Neural cell (in vitro differentiated cells): Measurements from ENCODE around the gene MFSD2A.

ENCODE experiments used
- EZH2 ChIP-seq: fragments of 200-600, 300-800 bp; shearing (Covaris generic), sonication (generic); IDR thresholded peaks from 2 replicates; pipeline ENCODE4 v1.6.1; 2014; ENCODE audit warnings: antibody characterized with exemption, low read length, borderline replicate concordance, mild to moderate bottlenecking; ENCODE audit not compliant: insufficient read depth, poor library complexity, severe bottlenecking
- MXI1 ChIP-seq: fragments of 450-650 bp; conservative IDR thresholded peaks from 2 replicates; pipeline ENCODE4 v1.6.1; 2014; ENCODE audit warnings: antibody characterized with exemption, mild to moderate bottlenecking; ENCODE audit not compliant: poor library complexity, severe bottlenecking
- POLR2AphosphoS5 ChIP-seq: IDR thresholded peaks from 2 replicates; pipeline ENCODE4 v1.6.1; 2012
- TF ChIP-seq, protein P1 (sequence below): fragments of 450-650 bp; IDR thresholded peaks from 2 replicates; pipeline ENCODE4 v1.5.1; 2014; ENCODE audit warnings: antibody characterized with exemption, mild to moderate bottlenecking, moderate library complexity; ENCODE audit not compliant: poor library complexity, severe bottlenecking

DNA sequence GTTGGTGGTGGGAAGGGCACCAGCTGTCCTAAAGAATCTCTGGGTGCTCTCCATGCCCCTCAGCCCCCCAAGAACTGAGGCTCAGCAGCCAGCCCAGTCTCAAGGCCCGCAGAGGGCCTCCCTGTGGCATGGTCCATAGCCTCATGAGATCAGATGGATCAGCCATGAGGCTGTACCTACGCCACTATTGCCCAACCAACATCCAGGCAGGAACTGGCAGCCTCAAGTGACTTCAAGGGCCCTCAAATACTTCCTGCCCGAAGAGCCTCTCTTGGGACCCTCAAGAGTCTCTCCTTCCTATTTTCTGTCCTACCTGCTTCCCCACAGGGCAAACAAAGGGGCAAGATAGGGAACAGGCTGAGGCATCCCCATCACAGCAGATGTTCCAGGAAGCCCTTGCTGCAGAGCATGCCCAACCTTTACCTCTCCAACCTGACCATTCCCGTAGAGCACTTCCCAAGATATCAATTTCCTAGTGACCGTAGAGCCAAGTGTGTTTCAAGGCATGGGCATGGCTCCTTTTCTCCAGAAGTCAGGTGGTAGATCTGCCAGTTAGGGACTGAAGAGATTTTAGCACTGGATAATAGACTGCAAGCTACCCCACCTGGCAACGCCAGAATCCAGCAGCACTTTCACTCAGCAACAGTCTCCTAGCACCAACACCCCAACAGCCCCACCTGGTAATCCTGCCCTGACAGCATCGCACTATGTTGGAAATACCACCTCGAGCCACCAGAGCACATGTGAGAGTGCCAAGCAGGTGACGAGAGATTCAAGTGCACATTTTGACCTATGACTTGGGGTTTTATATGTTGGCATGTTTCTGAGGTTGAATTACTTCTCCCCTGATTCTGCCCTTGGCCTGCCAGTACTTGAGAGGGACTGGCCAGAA is 13.7 kb upstream of the MFSD2A start:
- TF ChIP-seq, protein P1, sequence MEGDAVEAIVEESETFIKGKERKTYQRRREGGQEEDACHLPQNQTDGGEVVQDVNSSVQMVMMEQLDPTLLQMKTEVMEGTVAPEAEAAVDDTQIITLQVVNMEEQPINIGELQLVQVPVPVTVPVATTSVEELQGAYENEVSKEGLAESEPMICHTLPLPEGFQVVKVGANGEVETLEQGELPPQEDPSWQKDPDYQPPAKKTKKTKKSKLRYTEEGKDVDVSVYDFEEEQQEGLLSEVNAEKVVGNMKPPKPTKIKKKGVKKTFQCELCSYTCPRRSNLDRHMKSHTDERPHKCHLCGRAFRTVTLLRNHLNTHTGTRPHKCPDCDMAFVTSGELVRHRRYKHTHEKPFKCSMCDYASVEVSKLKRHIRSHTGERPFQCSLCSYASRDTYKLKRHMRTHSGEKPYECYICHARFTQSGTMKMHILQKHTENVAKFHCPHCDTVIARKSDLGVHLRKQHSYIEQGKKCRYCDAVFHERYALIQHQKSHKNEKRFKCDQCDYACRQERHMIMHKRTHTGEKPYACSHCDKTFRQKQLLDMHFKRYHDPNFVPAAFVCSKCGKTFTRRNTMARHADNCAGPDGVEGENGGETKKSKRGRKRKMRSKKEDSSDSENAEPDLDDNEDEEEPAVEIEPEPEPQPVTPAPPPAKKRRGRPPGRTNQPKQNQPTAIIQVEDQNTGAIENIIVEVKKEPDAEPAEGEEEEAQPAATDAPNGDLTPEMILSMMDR: no peak
- TF ChIP-seq POLR2AphosphoS5 (no peak), EZH2 (no peak), MXI1 (no peak)
